ENCODE data around the gene ARHGEF28. TPM values are rescaled to one million over a fixed set of nuclear protein-coding genes. Genes with fewer than 3 reads are reported as not detected.

The ARHGEF28 gene
- total RNA-seq, 3 donors from 2014 or later (not counting 1 experiment from before 2014, with no cell fraction given), result 2.3 to 7.1 (median 5.8) TPM

DNA sequence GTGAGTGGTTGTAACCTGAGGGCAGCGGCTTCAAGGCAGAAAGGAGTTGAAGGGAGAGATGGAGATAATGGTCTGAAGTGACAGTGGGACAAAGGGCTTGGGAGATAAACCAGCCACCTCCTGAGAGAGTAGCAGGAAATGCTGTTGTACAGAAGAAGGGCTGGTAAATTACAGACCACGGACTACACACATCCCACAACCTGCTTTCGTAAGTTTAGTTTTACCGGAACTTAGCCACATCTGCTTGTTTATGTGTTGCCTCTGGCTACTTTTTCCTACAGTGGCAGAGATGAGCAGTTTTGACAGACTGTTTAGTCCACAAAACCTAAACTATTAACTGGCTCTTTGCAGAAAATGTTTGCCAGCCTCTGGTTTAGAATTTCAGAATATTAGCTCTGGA is 269.5 kb downstream of the ARHGEF28 start:
- no peaks in the 10 kb centered on the region for H3K36me3 ChIP-seq (ENCODE audit: control insufficient read depth, insufficient read depth, low read length)
- no peaks in the 10 kb centered on the region for H3K9me3 ChIP-seq (ENCODE audit: control insufficient read depth, insufficient read depth, low read length)
- H3K4me3 ChIP-seq (ENCODE audit: low read length), result no peak overlapping the region
- Mint-ChIP-seq H3K4me3 (no peak overlapping the region), H3K27me3 (ENCODE audit: low read depth in 2 of 2) (peaks cover 0 to 11% of the 10 kb centered on the region in 2 donors), H3K27ac (no peak overlapping the region), H3K9me3 (no peaks in the 10 kb centered on the region), H3K4me1 (peaks cover 0 to 5% of the 10 kb centered on the region in 2 donors), H3K36me3 (no peaks in the 10 kb centered on the region)
- 55% methylated on average over 4 of the region's 4 CpGs for WGBS (ENCODE audit: insufficient coverage)
- TF ChIP-seq, protein P1, sequence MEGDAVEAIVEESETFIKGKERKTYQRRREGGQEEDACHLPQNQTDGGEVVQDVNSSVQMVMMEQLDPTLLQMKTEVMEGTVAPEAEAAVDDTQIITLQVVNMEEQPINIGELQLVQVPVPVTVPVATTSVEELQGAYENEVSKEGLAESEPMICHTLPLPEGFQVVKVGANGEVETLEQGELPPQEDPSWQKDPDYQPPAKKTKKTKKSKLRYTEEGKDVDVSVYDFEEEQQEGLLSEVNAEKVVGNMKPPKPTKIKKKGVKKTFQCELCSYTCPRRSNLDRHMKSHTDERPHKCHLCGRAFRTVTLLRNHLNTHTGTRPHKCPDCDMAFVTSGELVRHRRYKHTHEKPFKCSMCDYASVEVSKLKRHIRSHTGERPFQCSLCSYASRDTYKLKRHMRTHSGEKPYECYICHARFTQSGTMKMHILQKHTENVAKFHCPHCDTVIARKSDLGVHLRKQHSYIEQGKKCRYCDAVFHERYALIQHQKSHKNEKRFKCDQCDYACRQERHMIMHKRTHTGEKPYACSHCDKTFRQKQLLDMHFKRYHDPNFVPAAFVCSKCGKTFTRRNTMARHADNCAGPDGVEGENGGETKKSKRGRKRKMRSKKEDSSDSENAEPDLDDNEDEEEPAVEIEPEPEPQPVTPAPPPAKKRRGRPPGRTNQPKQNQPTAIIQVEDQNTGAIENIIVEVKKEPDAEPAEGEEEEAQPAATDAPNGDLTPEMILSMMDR (IDR thresholded peaks at IDR 0.05), result no peak
- ATAC-seq, result no peak
- intact Hi-C loops (cut with micrococcal nuclease), result no loop called here
- no peaks in the 10 kb centered on the region for H3K4me1 ChIP-seq (ENCODE audit: control insufficient read depth, insufficient read depth, low read length)
- no peak for DNase-seq
- no peaks in the 10 kb centered on the region for H3K27me3 ChIP-seq (ENCODE audit: control insufficient read depth, insufficient read depth, low read length)
- no peak overlapping the region for H3K27ac ChIP-seq (ENCODE audit: low read length)

DNA sequence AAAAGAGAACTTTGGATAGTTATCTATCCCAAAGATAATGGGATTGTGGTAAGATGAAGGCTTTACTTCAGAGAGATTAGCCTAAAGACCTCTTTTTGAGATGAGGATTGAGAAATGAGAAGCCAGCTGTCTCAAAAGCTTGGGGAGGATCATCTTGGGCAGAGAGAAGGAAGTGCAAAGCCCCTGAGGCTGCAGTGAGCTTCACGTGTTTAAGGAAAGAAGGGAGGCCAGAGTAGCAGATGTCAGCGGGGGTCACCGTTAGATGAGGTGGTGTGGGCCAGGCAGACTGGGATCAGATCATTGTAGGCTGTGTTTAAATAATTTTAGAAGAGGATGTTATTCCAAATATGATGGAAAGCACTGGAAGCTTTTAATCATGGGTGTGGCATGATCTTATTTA is 270.1 kb downstream of the ARHGEF28 start:
- peaks cover 0 to 14% of the 10 kb centered on the region in 2 donors for H3K27me3 Mint-ChIP-seq (ENCODE audit: low read depth in 2 of 2)
- no peaks in the 10 kb centered on the region for H3K36me3 Mint-ChIP-seq
- H3K27me3 ChIP-seq (ENCODE audit: control insufficient read depth, insufficient read depth, low read length), result no peaks in the 10 kb centered on the region
- H3K27ac ChIP-seq (ENCODE audit: low read length), result no peak overlapping the region
- no peaks in the 10 kb centered on the region for H3K9me3 ChIP-seq (ENCODE audit: control insufficient read depth, insufficient read depth, low read length)
- no peak overlapping the region for H3K4me3 ChIP-seq (ENCODE audit: low read length)
- H3K4me3 Mint-ChIP-seq, result no peak overlapping the region
- no peaks in the 10 kb centered on the region for H3K9me3 Mint-ChIP-seq
- no peak for DNase-seq
- 76% methylated on average over 3 of the region's 3 CpGs for WGBS (ENCODE audit: insufficient coverage)
- intact Hi-C loops (cut with micrococcal nuclease), result no loop called here
- TF ChIP-seq, protein P1 (IDR thresholded peaks at IDR 0.05), result no peak
- no peaks in the 10 kb centered on the region for H3K36me3 ChIP-seq (ENCODE audit: control insufficient read depth, insufficient read depth, low read length)
- no peak overlapping the region for H3K27ac Mint-ChIP-seq
- no peak for ATAC-seq
- H3K4me1 ChIP-seq (ENCODE audit: control insufficient read depth, insufficient read depth, low read length), result no peaks in the 10 kb centered on the region
- H3K4me1 Mint-ChIP-seq, result peaks cover 0 to 5% of the 10 kb centered on the region in 2 donors

DNA sequence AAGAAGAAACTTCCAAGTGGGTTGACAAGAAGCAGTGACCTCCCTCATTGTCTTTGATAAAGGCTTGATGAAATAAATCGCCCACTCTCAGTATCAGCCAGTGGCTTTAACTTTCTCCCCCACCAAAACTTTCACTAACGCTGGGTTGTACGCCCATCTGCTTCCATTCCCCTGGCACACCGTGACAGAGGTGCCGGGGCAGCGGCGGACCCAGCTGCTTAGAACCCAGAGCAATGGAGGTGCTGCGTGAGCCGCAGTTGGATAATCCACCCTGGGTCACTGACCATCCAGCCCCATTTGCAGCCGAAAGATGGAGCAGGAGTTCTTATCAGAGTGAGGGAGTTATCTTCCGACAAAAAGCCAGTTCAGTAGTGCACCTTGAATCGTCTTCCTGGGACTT is 270.7 kb downstream of the ARHGEF28 start:
- Histone ChIP-seq H3K4me3 (ENCODE audit: low read length) (no peak overlapping the region), H3K4me1 (ENCODE audit: control insufficient read depth, insufficient read depth, low read length) (no peaks in the 10 kb centered on the region), H3K27me3 (ENCODE audit: control insufficient read depth, insufficient read depth, low read length) (no peaks in the 10 kb centered on the region), H3K36me3 (ENCODE audit: control insufficient read depth, insufficient read depth, low read length) (no peaks in the 10 kb centered on the region), H3K27ac (ENCODE audit: low read length) (no peak overlapping the region), H3K9me3 (ENCODE audit: control insufficient read depth, insufficient read depth, low read length) (no peaks in the 10 kb centered on the region)
- H3K36me3 Mint-ChIP-seq, result no peaks in the 10 kb centered on the region
- H3K27ac Mint-ChIP-seq, result no peak overlapping the region
- H3K9me3 Mint-ChIP-seq, result no peaks in the 10 kb centered on the region
- H3K27me3 Mint-ChIP-seq (ENCODE audit: low read depth in 2 of 2), result peaks cover 0 to 14% of the 10 kb centered on the region in 2 donors
- intact Hi-C loops (cut with micrococcal nuclease), result no loop called here
- H3K4me3 Mint-ChIP-seq, result no peak overlapping the region
- TF ChIP-seq, protein P1 (IDR thresholded peaks at IDR 0.05), result no peak
- DNase-seq (no peak), ATAC-seq (no peak)
- WGBS (ENCODE audit: insufficient coverage), result 93% methylated on average over 12 of the region's 12 CpGs
- H3K4me1 Mint-ChIP-seq, result peaks cover 0 to 5% of the 10 kb centered on the region in 2 donors

DNA sequence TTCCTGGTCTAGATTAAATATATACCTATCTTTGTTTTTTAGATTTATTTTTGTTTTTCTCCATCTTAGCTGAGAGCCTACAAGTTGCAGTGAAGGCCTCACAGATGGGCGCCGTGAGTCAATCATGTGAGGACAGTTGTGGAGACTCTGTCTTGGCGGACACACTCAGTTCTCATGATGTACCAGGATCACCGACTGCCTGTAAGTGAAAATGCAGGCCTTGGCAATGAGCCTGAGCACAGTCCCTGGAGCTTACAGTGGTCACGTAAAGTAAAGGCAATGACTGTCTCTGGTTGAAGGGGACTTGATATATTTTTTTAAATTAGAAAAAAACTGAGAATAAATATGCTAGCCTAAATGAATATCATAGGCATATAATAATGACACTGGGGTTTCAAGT is 271.9 kb downstream of the ARHGEF28 start:
- Histone ChIP-seq H3K9me3 (ENCODE audit: control insufficient read depth, insufficient read depth, low read length) (no peaks in the 10 kb centered on the region), H3K36me3 (ENCODE audit: control insufficient read depth, insufficient read depth, low read length) (no peaks in the 10 kb centered on the region), H3K27me3 (ENCODE audit: control insufficient read depth, insufficient read depth, low read length) (no peaks in the 10 kb centered on the region), H3K4me3 (ENCODE audit: low read length) (no peak overlapping the region), H3K4me1 (ENCODE audit: control insufficient read depth, insufficient read depth, low read length) (no peaks in the 10 kb centered on the region), H3K27ac (ENCODE audit: low read length) (no peak overlapping the region)
- ATAC-seq (no peak), DNase-seq (no peak)
- no peaks in the 10 kb centered on the region for H3K9me3 Mint-ChIP-seq
- 95% methylated on average over 5 of the region's 5 CpGs for WGBS (ENCODE audit: insufficient coverage)
- H3K27me3 Mint-ChIP-seq (ENCODE audit: low read depth in 2 of 2), result peaks cover 0 to 14% of the 10 kb centered on the region in 2 donors
- peaks cover 0 to 5% of the 10 kb centered on the region in 2 donors for H3K4me1 Mint-ChIP-seq
- TF ChIP-seq, protein P1 (IDR thresholded peaks at IDR 0.05), result no peak
- intact Hi-C loops (cut with micrococcal nuclease), result no loop called here
- H3K27ac Mint-ChIP-seq, result no peak overlapping the region
- H3K36me3 Mint-ChIP-seq, result no peaks in the 10 kb centered on the region
- no peak overlapping the region for H3K4me3 Mint-ChIP-seq
